Globus pallidus (tissue), 1 donor: ENCODE results near the gene RNF138.
"Not testable (repeated sequence)": the region's sequence is repeated elsewhere in the genome, so short reads cannot be mapped to it uniquely, and the experiment has no call there.

ENCODE experiments used
- DNase-seq: peaks from one replicate; pipeline ENCODE4 v3.0.0-alpha.2; 2015; ENCODE audit warnings: low spot score

The RNF138 gene

GRCh38 chr18:32091724-32092421 is at the start of gene RNF138:
RNF138 (plus strand) TSS chr18:32091874; CDS start chr18:32092777, 903 bp downstream.
- DNase-seq = peak; percentile 84

GRCh38 chr18:32042337-32042736 is 49.3 kb upstream of the RNF138 start:
- peak; percentile 52 for DNase-seq

- DNase-seq = peak; percentile 44
Measured at GRCh38 chr18:32048507-32049091, 43.1 kb upstream of the RNF138 start.

GRCh38 chr18:32049393-32050171 is 42.1 kb upstream of the RNF138 start:
- peak; percentile 38 for DNase-seq

GRCh38 chr18:32056613-32057358 is 34.9 kb upstream of the RNF138 start:
- no peak for DNase-seq

GRCh38 chr18:32057624-32058165 is 34.0 kb upstream of the RNF138 start:
- DNase-seq = no peak

- DNase-seq = no peak
Measured at GRCh38 chr18:32060026-32060425, 31.6 kb upstream of the RNF138 start.

- DNase-seq = no peak
Measured at GRCh38 chr18:32067375-32068167, 24.1 kb upstream of the RNF138 start.

GRCh38 chr18:32072321-32072720 is 19.4 kb upstream of the RNF138 start:
- peak; percentile 33 for DNase-seq

- no peak for DNase-seq
Measured at GRCh38 chr18:32074206-32074605, 17.5 kb upstream of the RNF138 start.

GRCh38 chr18:32078845-32079244 is 12.8 kb upstream of the RNF138 start:
- no peak for DNase-seq

GRCh38 chr18:32081881-32082280 is 9.8 kb upstream of the RNF138 start:
- no peak for DNase-seq

- DNase-seq = no peak
Measured at GRCh38 chr18:32083781-32084180, 7.9 kb upstream of the RNF138 start.

GRCh38 chr18:32086881-32087280 is 4.8 kb upstream of the RNF138 start:
- DNase-seq = no peak

GRCh38 chr18:32090831-32091230 is 843 bp upstream of the RNF138 start:
- not testable (repeated sequence) for DNase-seq

- DNase-seq = no peak
Measured at GRCh38 chr18:32091325-32091723, 350 bp upstream of the RNF138 start.

GRCh38 chr18:32092422-32093101 is 888 bp downstream of the RNF138 start:
- peak; percentile 99 for DNase-seq

- DNase-seq = peak; percentile 51
Measured at GRCh38 chr18:32093102-32093511, 1.4 kb downstream of the RNF138 start.

- no peak for DNase-seq
Measured at GRCh38 chr18:32093523-32093922, 1.8 kb downstream of the RNF138 start.

GRCh38 chr18:32095192-32095899 is 3.7 kb downstream of the RNF138 start:
- DNase-seq = no peak
